ENCODE results near the gene MBD2. TPM values are rescaled to one million over a fixed set of nuclear protein-coding genes. Genes with fewer than 3 reads are reported as not detected.
A peak's percentile ranks its signal among the peaks of the same experiment; 100 is the strongest.

MBD2 gene
- total RNA-seq, 1 donor from 2014 or later, result 150 TPM

GRCh38 chr18:54247511-54248175 lies 23.2 kb upstream of the MBD2 start:
- Mint-ChIP-seq H3K4me1 (peaks cover 45% of the 10 kb centered on the region), H3K36me3 (ENCODE audit: low read depth) (no peaks in the 10 kb centered on the region), H3K27ac (peak overlapping the region; percentile 87), H3K4me3 (no peak overlapping the region), H3K27me3 (no peaks in the 10 kb centered on the region), H3K9me3 (peaks cover 4% of the 10 kb centered on the region)
- POLR2A ChIA-PET, result interaction anchor here (0.5 to 6.8 kb wide), 8 partner anchors 14 to 30 kb away, joined by 3 to 58 read pairs (median 6); partner anchors contain the start of genes MBD2 and POLI
- intact Hi-C loops (cut with micrococcal nuclease), result loop anchor here (1.0 kb wide), 1 partner anchor 23 kb away; the partner anchor contains the start of gene MBD2
- CTCF ChIA-PET, result interaction anchor here (0.6 to 1.1 kb wide), 4 partner anchors 22 to 24 kb away, joined by 3 to 6 read pairs (median 4); partner anchors contain the start of gene MBD2
- ATAC-seq (ENCODE audit: low read depth) (no peak), DNase-seq (no peak)
- no peak for TF ChIP-seq CTCF (IDR thresholded peaks at IDR 0.05)

DNA sequence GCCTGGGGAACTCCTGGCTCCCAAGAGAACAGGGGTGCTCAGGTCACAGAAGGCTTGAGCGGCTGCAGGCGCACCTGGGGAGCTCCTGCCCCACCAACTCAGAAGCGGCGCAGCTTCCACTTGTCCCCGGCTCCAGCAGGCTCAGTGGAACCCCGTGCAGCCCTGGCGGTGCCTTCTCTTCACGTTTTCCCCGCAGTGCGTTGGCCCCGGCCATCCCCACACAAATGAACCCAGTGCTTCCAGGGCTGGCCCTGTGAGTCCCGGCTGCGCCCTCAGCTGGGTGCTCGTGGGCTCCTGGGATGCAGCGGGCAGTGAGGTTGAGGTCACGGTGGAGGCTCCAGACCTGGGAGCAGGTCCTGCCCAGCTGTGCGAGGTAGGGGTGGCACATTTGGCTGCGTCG lies 17.9 kb upstream of the MBD2 start:
- H3K27ac Mint-ChIP-seq, result no peak overlapping the region
- H3K4me1 Mint-ChIP-seq, result peaks cover 16% of the 10 kb centered on the region
- ATAC-seq (ENCODE audit: low read depth), result no peak
- ChIA-PET CTCF (no interaction called here), POLR2A (interaction anchor here (1.4 kb wide), 1 partner anchor 18 kb away, joined by 5 read pairs; no protein-coding TSS in a partner anchor)
- H3K4me3 Mint-ChIP-seq, result no peak overlapping the region
- intact Hi-C loops (cut with micrococcal nuclease), result no loop called here
- H3K36me3 Mint-ChIP-seq (ENCODE audit: low read depth), result no peaks in the 10 kb centered on the region
- H3K27me3 Mint-ChIP-seq, result no peaks in the 10 kb centered on the region
- TF ChIP-seq CTCF (IDR thresholded peaks at IDR 0.05), result no peak
- no peak for DNase-seq
- no peaks in the 10 kb centered on the region for H3K9me3 Mint-ChIP-seq

- intact Hi-C loops (cut with micrococcal nuclease), result loop anchor here (1.0 kb wide), 1 partner anchor 8 kb away; no protein-coding TSS in a partner anchor
- no peak overlapping the region for H3K27ac Mint-ChIP-seq
Observed at GRCh38 chr18:54241483-54241882, 17.0 kb upstream of the MBD2 start.

DNA sequence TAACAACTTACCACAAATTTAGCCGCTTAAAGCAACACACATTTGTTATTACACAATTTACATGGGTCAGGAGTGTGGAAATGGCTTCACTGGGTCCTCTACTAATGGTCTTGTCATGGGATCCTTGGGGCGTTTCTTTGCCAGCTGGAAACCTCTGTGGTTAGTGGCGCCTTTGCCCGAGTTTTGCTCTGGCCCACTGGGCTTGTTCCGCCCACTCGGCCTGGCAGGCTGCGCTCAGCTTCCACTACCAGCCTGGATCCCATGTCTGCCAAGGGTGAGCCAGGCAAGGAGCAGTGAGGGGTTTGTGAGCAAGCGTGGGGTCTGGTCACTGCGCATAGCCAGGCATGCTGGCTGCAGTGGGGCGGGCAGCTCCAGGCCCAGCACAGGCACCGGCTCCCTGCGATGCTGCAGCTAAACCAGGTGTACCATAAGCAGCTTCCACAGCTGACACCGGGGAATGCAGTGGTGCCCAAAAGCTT lies 16.2 kb upstream of the MBD2 start:
- H3K4me3 Mint-ChIP-seq, result no peak overlapping the region
- POLR2A ChIA-PET, result interaction anchor here (0.6 to 1.9 kb wide), 4 partner anchors 14 to 29 kb away, joined by 3 to 6 read pairs (median 4); partner anchors contain the start of genes MBD2 and POLI
- CTCF ChIA-PET, result interaction anchor here (0.9 to 1.4 kb wide), 4 partner anchors 9 to 29 kb away, joined by 3 to 4 read pairs (median 4); partner anchors contain the start of genes MBD2 and POLI
- TF ChIP-seq CTCF (IDR thresholded peaks at IDR 0.05), result no peak
- H3K27ac Mint-ChIP-seq, result no peak overlapping the region
- H3K9me3 Mint-ChIP-seq, result no peaks in the 10 kb centered on the region
- intact Hi-C loops (cut with micrococcal nuclease), result loop anchor here (1.0 kb wide), 1 partner anchor 9 kb away; no protein-coding TSS in a partner anchor
- H3K4me1 Mint-ChIP-seq, result peaks cover 6% of the 10 kb centered on the region
- no peaks in the 10 kb centered on the region for H3K27me3 Mint-ChIP-seq
- ATAC-seq (ENCODE audit: low read depth) (no peak), DNase-seq (no peak)
- H3K36me3 Mint-ChIP-seq (ENCODE audit: low read depth), result no peaks in the 10 kb centered on the region

More at GRCh38 chr18:54241483-54241882, 17.0 kb upstream of the MBD2 start:
- Mint-ChIP-seq H3K36me3 (ENCODE audit: low read depth) (no peaks in the 10 kb centered on the region), H3K27me3 (no peaks in the 10 kb centered on the region), H3K9me3 (no peaks in the 10 kb centered on the region), H3K4me1 (peaks cover 8% of the 10 kb centered on the region), H3K4me3 (no peak overlapping the region)
- no peak for TF ChIP-seq CTCF (IDR thresholded peaks at IDR 0.05)
- ChIA-PET POLR2A (interaction anchor here (0.8 to 1.9 kb wide), 3 partner anchors 17 to 28 kb away, joined by 3 to 6 read pairs (median 6); partner anchors contain the start of genes MBD2 and POLI), CTCF (interaction anchor here (1.4 kb wide), 2 partner anchors 17 to 18 kb away, joined by 4 read pairs; partner anchors contain the start of gene MBD2)
- DNase-seq (no peak), ATAC-seq (ENCODE audit: low read depth) (no peak)

- ChIA-PET CTCF (interaction anchor here (1.2 kb wide), 1 partner anchor 30 kb away, joined by 3 read pairs; the partner anchor contains the start of gene POLI), POLR2A (no interaction called here)
- no peaks in the 10 kb centered on the region for H3K36me3 Mint-ChIP-seq (ENCODE audit: low read depth)
- intact Hi-C loops (cut with micrococcal nuclease), result no loop called here
- no peak overlapping the region for H3K4me3 Mint-ChIP-seq
- ATAC-seq (ENCODE audit: low read depth) (no peak), DNase-seq (no peak)
- H3K27me3 Mint-ChIP-seq, result no peaks in the 10 kb centered on the region
- H3K27ac Mint-ChIP-seq, result no peak overlapping the region
- no peaks in the 10 kb centered on the region for H3K9me3 Mint-ChIP-seq
- no peak for TF ChIP-seq CTCF (IDR thresholded peaks at IDR 0.05)
- H3K4me1 Mint-ChIP-seq, result peaks cover 6% of the 10 kb centered on the region
Observed at GRCh38 chr18:54239601-54240000, 15.1 kb upstream of the MBD2 start.
